Activated T-cell treated with anti-CD3 and anti-CD28 coated beads for 48 hours (primary cell): Measurements from ENCODE around the gene ADARB2.
"Not testable (repeated sequence)": the region's sequence is repeated elsewhere in the genome, so short reads cannot be mapped to it uniquely, and the experiment has no call there.

Experiments
- DNase-seq: peaks from one replicate; pipeline ENCODE4 v3.0.0-alpha.2; 2020; ENCODE audit warnings: low read depth

Gene ADARB2

GRCh38 chr10:1253523-1254353 lies 483.6 kb downstream of the ADARB2 start:
- DNase-seq, result no peak

GRCh38 chr10:1251769-1252168 lies 485.6 kb downstream of the ADARB2 start:
- DNase-seq, result no peak

GRCh38 chr10:1249142-1249920 lies 488.0 kb downstream of the ADARB2 start:
- DNase-seq, result no peak

- not testable (repeated sequence) for DNase-seq
These were observed 489.1 kb downstream of the ADARB2 start for GRCh38 chr10:1248262-1248630.

- DNase-seq, result no peak
These were observed 489.6 kb downstream of the ADARB2 start for GRCh38 chr10:1247598-1248261.

DNA sequence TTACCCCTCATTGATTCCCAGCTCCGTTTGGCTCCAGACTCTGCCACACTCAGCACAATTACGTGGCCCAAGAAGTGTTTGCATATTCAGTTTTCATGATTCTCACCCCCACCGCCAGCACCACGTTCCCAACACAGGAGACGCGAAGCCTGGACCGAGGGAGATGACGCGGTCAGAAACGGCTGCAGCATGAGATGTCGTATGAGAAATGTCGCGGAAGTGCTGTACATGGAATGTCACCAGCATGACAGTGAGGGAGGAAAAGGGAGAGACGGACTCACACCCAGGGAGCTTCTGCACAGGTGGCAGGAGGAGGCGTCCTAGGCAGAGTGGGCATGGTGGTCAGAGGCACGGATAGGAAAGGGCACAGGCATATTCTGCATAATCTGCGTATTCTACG lies 492.8 kb downstream of the ADARB2 start:
- no peak for DNase-seq

- DNase-seq, result no peak
These were observed 493.7 kb downstream of the ADARB2 start for GRCh38 chr10:1243486-1244234.

GRCh38 chr10:1242975-1243374 lies 494.4 kb downstream of the ADARB2 start:
- no peak for DNase-seq

DNA sequence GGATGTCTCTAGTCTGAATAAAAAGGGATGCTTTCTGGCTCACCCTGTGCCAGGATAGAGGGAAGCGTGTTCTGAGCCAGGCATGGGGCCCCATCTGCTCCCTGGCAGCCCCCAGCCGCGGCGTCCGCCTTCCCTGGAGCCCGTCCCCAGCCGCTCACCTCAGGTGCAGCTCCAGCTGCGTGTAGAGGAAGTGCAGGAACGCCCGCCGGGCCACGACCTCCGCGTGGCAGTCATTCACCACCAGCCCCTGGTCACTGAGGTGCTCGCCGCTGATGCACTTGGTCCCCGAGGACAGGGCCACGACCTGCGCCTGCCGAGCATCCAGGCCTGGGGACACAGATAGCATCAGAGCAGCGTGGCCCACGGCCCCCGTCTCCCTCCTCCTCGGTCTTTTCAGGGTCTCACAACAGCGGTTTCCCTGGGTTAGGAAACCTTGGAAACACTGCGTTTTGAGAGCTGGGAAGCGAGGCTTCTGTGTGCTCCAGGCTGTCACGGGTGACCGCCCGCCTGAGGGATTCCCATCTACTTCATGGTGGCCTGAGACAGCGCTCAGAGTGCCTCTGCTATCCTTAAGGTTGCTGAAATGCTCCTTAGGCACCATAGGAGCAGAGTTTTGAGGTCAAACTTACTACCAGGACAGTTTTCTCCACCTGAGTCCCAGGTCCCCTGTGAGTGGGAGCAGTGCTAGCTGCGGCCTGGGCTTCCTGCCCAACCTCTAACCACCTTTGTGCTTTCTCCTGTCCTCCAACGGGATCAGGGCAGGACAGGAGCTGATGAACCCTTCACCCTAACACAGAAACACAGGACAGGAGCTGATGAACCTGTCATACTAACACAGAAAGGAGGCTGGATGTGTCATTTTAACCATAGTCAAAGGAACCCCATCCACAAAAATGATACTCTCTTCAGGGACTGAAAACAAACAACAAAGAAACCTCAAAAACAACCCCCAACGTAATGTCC lies 495.1 kb downstream of the ADARB2 start:
- DNase-seq, result no peak

DNA sequence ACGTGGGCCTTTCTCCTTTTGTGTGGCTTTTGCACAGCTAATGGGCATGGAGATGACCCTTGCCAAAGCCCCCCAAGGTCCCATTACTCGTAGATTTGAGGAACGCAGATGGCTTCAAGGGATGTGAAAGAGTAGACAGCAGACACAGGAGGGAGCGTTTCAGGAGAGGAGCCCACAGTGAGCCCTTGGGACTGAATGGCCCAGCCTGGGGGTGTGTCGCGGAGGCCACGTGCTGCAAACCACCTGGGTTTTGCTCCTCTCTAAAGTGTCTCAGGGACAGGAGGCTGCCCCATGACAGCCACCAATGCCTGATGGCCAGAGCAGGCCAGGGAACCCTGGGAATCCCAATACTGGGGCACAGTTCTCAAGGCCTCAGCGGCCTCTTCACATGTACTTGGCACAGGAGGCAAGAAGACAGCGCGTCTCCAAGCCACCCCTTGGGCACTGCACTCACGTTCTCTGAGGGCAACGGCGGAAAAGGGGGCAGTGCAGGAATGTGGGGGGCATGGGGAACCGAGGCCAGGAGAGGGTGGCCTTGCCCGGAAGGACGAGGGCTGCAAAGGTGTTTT lies 495.9 kb downstream of the ADARB2 start:
- no peak for DNase-seq

DNA sequence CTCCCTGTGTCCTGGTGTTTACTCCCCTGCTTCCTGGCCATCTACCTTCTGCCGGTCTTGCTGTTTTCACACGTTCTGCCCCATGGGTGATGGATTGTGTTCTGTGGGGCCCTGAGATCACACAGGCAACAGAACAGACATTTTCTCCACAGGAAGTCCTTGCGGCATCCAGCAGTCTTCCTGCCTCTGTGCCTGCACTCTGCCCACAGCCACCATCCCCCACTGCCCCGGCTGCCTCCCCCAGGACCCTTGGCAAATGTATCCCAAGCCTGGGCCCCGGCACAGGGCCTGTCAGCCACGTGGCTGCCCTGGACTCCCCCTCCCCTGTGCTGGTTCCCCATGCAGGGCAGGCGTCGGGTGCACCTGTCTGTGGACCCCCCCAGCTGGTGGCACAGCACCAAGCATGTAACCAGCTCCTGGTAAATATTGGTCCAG lies 497.0 kb downstream of the ADARB2 start:
- DNase-seq, result no peak

DNA sequence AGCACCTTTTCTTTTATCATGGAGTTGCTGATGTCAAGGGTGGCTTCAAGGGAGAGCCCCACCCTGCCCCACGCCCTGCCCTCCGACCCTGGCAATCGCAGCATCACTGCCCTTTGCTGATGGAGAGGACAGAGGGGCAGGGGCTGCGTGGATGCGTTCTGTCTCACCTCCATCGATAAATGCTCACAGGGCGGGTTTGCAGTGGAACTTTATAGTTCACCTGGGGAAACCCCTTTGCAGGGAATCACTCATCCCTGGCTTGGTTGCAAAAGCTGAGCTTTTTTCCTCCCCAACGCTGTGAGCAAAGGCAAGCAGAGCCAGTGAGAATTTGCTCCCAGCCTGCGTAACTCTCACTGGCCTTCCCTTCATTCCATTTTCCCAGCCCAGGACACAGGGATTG lies 504.3 kb downstream of the ADARB2 start:
- no peak for DNase-seq

DNA sequence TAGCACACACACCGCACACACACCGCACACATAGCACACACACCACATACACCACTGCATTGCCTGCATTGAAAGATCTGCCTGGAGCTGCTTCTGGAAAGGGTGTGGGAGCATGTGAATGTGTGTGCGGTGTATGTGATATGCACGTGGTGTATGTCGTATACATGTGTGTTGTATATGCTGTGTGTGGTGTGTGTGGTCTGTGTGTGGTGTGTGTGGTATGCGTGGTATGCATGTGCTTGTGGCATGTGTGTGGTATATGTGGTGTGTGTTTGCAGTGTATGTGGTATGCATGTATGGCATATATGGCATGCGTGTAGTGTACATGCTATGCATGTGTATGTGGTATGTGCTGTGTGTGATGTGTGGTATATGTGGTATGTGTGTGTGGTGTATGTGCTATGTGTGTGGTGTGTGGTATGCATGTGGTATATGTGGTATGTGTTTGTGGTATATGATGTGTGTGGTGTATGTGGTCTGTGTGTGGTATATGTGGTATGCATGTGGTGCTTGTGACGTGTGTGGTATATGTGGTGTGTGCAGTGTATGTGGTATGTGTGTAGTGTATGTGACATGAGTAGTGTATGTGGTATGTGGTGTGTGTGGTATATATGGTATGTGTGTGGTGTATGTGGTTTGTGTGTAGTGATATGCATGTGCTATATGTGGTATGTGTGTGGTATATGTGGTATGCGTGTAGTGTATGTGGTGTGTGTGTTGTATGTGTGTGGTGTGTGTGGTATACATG lies 505.0 kb downstream of the ADARB2 start:
- DNase-seq, result no peak

DNA sequence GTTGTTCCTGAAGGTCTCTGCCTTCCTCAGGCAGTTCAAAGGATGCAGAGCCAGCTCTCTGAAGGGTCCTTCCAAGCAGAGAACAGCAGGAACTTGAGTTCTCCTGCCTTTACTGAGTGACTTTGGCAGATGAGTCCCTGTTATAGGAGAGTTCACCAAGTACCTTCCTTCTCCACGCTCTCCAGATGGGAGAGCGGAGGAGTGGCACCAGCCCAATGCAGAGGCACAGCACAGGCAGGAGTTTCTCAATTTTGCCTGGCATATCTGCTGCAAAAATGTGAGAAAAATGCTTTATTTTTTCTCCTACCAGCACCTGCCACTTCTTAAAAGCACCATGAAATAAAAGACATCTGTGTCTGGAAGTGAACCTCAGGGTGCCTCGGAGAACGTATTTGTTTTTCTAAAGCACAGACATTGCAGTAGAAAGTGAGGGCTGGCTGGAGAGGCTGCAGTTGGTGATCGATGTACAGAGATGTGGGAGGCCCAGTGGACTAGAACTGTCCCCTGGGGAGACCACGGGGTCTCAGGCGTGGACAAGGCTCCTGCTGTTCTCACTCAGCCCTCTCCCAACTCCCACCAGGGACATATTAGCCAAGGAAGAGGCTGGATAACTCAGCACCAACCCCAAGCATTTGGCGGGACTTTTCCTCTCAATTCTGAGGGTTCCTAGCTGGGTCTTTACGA lies 506.6 kb downstream of the ADARB2 start:
- no peak for DNase-seq

GRCh38 chr10:1230138-1230537 lies 507.2 kb downstream of the ADARB2 start:
- DNase-seq, result no peak

DNA sequence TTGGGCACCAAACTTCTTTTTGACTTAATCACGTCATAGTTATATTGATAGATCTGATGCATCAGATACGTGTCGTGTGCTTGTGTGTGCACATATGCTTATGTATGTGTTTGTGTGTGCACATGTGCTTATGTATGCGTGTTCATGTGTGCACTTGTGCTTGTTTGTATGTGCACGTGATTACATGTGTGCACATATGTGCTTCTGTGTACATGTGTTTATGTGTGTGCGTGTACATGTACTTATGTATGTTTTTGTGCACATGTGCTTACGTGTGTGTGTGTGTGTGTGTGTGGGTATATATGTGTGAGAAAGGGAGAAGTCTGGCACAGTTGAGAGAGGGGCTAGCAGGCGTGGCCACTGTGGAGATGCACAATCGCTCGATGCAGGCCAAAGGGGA lies 507.8 kb downstream of the ADARB2 start:
- no peak for DNase-seq

DNA sequence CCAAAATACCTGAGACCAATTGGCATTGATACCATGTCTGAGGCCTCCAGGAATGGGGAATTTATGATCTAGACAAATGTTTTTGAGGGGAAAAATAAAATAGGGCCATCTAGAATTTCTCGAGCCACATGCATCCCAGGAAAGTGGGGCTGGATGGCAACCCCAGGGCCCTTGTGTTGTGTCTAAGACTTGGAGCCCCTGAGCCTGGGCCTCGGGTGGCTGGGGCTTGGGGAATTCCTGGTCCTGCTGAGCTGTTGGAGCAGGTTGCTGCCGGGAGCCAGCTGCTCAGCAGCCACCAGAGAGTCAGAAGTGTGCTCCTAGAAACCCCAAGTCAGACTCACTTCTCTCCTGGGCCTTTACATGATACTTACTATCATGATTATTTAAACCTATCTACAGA lies 508.2 kb downstream of the ADARB2 start:
- no peak for DNase-seq

GRCh38 chr10:1228467-1228975 lies 508.8 kb downstream of the ADARB2 start:
- no peak for DNase-seq
